Measurements from ENCODE around the gene BCAS3.
"Not testable (repeated sequence)": the region's sequence is repeated elsewhere in the genome, so short reads cannot be mapped to it uniquely, and the experiment has no call there.

Gene BCAS3

GRCh38 chr17:60947100-60947499 lies 269.4 kb downstream of the BCAS3 start:
- peak; percentile 3 to 70 for DNase-seq

- no peak for DNase-seq
Measured at GRCh38 chr17:60947543-60947942, 269.9 kb downstream of the BCAS3 start.

- no peak for DNase-seq
Measured at GRCh38 chr17:60952747-60953146, 275.1 kb downstream of the BCAS3 start.

- DNase-seq: no peak
Measured at GRCh38 chr17:60959011-60959410, 281.4 kb downstream of the BCAS3 start.

GRCh38 chr17:60959696-60960095 lies 282.0 kb downstream of the BCAS3 start:
- DNase-seq: no peak

- no peak for DNase-seq
Measured at GRCh38 chr17:60960398-60961065, 282.9 kb downstream of the BCAS3 start.

- no peak for DNase-seq
Measured at GRCh38 chr17:60964160-60964559, 286.5 kb downstream of the BCAS3 start.

- no peak for DNase-seq
Measured at GRCh38 chr17:60968266-60968665, 290.6 kb downstream of the BCAS3 start.

GRCh38 chr17:60969500-60970037 lies 291.9 kb downstream of the BCAS3 start:
- DNase-seq: no peak

- no peak for DNase-seq
Measured at GRCh38 chr17:60970741-60971140, 293.1 kb downstream of the BCAS3 start.

GRCh38 chr17:60971515-60972369 lies 294.1 kb downstream of the BCAS3 start:
- DNase-seq: peak; percentile 8 to 60

GRCh38 chr17:60976861-60977260 lies 299.2 kb downstream of the BCAS3 start:
- DNase-seq: not testable (repeated sequence)

GRCh38 chr17:60989379-60989778 lies 311.7 kb downstream of the BCAS3 start:
- no peak for DNase-seq

GRCh38 chr17:60989846-60990245 lies 312.2 kb downstream of the BCAS3 start:
- DNase-seq: no peak

- no peak for DNase-seq
Measured at GRCh38 chr17:60993497-60993896, 315.8 kb downstream of the BCAS3 start.

GRCh38 chr17:60995680-60996079 lies 318.0 kb downstream of the BCAS3 start:
- no peak for DNase-seq

- peak in 1 of 2 experiments; percentile 0 for DNase-seq
Measured at GRCh38 chr17:61000911-61001310, 323.3 kb downstream of the BCAS3 start.

GRCh38 chr17:61002316-61002736 lies 324.7 kb downstream of the BCAS3 start:
- peak; percentile 11 to 39 for DNase-seq

- no peak for DNase-seq
Measured at GRCh38 chr17:61005358-61005757, 327.7 kb downstream of the BCAS3 start.

- DNase-seq: not testable (repeated sequence)
Measured at GRCh38 chr17:61005958-61006357, 328.3 kb downstream of the BCAS3 start.

GRCh38 chr17:61007980-61008379 lies 330.3 kb downstream of the BCAS3 start:
- DNase-seq: no peak

- DNase-seq: peak in 1 of 2 experiments; percentile 31
Measured at GRCh38 chr17:61009663-61010062, 332.0 kb downstream of the BCAS3 start.

- no peak for DNase-seq
Measured at GRCh38 chr17:61010661-61011170, 333.1 kb downstream of the BCAS3 start.

- DNase-seq: no peak
Measured at GRCh38 chr17:61011251-61011650, 333.6 kb downstream of the BCAS3 start.

Measured in NCI-H446 (cell line).